Measurements from ENCODE around the gene PFDN2. TPM values are rescaled to one million over a fixed set of nuclear protein-coding genes. Genes with fewer than 3 reads are reported as not detected.
A peak's percentile ranks its signal among the peaks of the same experiment; 100 is the strongest.

The PFDN2 gene
- polyA plus RNA-seq, 1 of the 3 experiments (the other 2 are of a cell fraction): 445 TPM

GRCh38 chr1:161092621-161093028, 25.2 kb downstream of the PFDN2 start:
- no peak overlapping the region for H2AFZ ChIP-seq (ENCODE audit: low read depth)
- no peak overlapping the region for H3K27ac ChIP-seq (ENCODE audit: low read depth in 2 of 2, low read length in 1 of 2)
- CTCF ChIA-PET: interaction anchor here (0.6 to 8.2 kb wide), 6 partner anchors 14 to 841 kb away, joined by 3 to 198 read pairs (median 3); partner anchors contain the start of genes ARHGAP30, NECTIN4 and PPOX

GRCh38 chr1:161091796-161092507, 25.9 kb downstream of the PFDN2 start:
- Histone ChIP-seq H2AFZ (ENCODE audit: low read depth) (no peak overlapping the region), H3K9me3 (no peaks in the 10 kb centered on the region), H3K36me3 (replicated peaks in 1 of 2; ENCODE audit: control insufficient read depth in 1 of 2, insufficient read depth in 2 of 2, low read length in 1 of 2) (no peaks in the 10 kb centered on the region), H3K79me2 (ENCODE audit: insufficient read depth) (no peaks in the 10 kb centered on the region), H3K9me2 (no peaks in the 10 kb centered on the region), H3K27me3 (ENCODE audit: insufficient read depth) (no peaks in the 10 kb centered on the region), H3K4me2 (no peak overlapping the region), H3F3A (replicated peaks; ENCODE audit: insufficient read depth) (no peaks in the 10 kb centered on the region), H3K9ac (no peak overlapping the region), H3K27ac (ENCODE audit: low read depth in 2 of 2, low read length in 1 of 2) (no peak overlapping the region), H4K20me1 (ENCODE audit: insufficient read depth) (no peaks in the 10 kb centered on the region), H3K4me3 (ENCODE audit: low read depth in 2 of 2, low read length in 1 of 2) (no peak overlapping the region), H3K4me1 (ENCODE audit: control insufficient read depth in 1 of 2, insufficient read depth in 2 of 2, low read depth in 1 of 2, low read length in 1 of 2) (0 out of 4 replicates have a peak, but pooled peaks cover 0 to 6% of the 10 kb centered on the region in 2 experiments)
- POLR2A ChIA-PET: no interaction called here
- no peak for TF ChIP-seq NFIC (IDR thresholded peaks at IDR 0.05; ENCODE audit: borderline replicate concordance)
- TF ChIP-seq RAD21 (IDR thresholded peaks at IDR 0.05; ENCODE audit: low read length): no peak
- CTCF ChIA-PET: interaction anchor here (1.3 to 8.2 kb wide), 4 partner anchors 14 to 102 kb away, joined by 3 to 198 read pairs (median 3); partner anchors contain the start of genes ARHGAP30, NECTIN4 and PPOX
- WGBS (ENCODE audit: low lambda C conversion rate): 79% methylated on average over 6 of the region's 7 CpGs
- DNase-seq: no peak

More at GRCh38 chr1:161092621-161093028, 25.2 kb downstream of the PFDN2 start:
- Histone ChIP-seq H3K36me3 (replicated peaks in 1 of 2; ENCODE audit: control insufficient read depth in 1 of 2, insufficient read depth in 2 of 2, low read length in 1 of 2) (no peaks in the 10 kb centered on the region), H3K79me2 (ENCODE audit: insufficient read depth) (no peaks in the 10 kb centered on the region), H3F3A (replicated peaks; ENCODE audit: insufficient read depth) (peaks cover 1% of the 10 kb centered on the region), H3K27me3 (ENCODE audit: insufficient read depth) (no peaks in the 10 kb centered on the region), H3K9me2 (no peaks in the 10 kb centered on the region), H4K20me1 (ENCODE audit: insufficient read depth) (no peaks in the 10 kb centered on the region), H3K9me3 (no peaks in the 10 kb centered on the region), H3K4me3 (ENCODE audit: low read depth in 2 of 2, low read length in 1 of 2) (no peak overlapping the region), H3K9ac (no peak overlapping the region), H3K4me2 (peak overlapping the region; percentile 45), H3K4me1 (ENCODE audit: control insufficient read depth in 1 of 2, insufficient read depth in 2 of 2, low read depth in 1 of 2, low read length in 1 of 2) (0 out of 4 replicates have a peak, but pooled peaks cover 0 to 6% of the 10 kb centered on the region in 2 experiments)
- DNase-seq: peak; percentile 11
- 50% methylated on average over 3 of the region's 3 CpGs for WGBS (ENCODE audit: low lambda C conversion rate)
- TF ChIP-seq SIN3A (IDR thresholded peaks at IDR 0.05; ENCODE audit: borderline replicate concordance, low read depth, low read length): no peak
- POLR2A ChIA-PET: no interaction called here

- DNase-seq: no peak
- no peak overlapping the region for H3K4me2 ChIP-seq
- no peaks in the 10 kb centered on the region for H3K79me2 ChIP-seq (ENCODE audit: insufficient read depth)
- no peak overlapping the region for H3K4me3 ChIP-seq (ENCODE audit: low read depth in 2 of 2, low read length in 1 of 2)
- no peaks in the 10 kb centered on the region for H3K9me3 ChIP-seq
- H2AFZ ChIP-seq (ENCODE audit: low read depth): no peak overlapping the region
- POLR2A ChIA-PET: no interaction called here
- 82% methylated on average over 5 of the region's 5 CpGs for WGBS (ENCODE audit: low lambda C conversion rate)
- CTCF ChIA-PET: interaction anchor here (0.9 kb wide), 1 partner anchor 20 kb away, joined by 3 read pairs; no protein-coding TSS in a partner anchor
- H4K20me1 ChIP-seq (ENCODE audit: insufficient read depth): no peaks in the 10 kb centered on the region
- H3F3A ChIP-seq (replicated peaks; ENCODE audit: insufficient read depth): no peaks in the 10 kb centered on the region
- H3K4me1 ChIP-seq (ENCODE audit: control insufficient read depth in 1 of 2, insufficient read depth in 2 of 2, low read depth in 1 of 2, low read length in 1 of 2): 0 out of 4 replicates have a peak, but pooled peaks cover 0 to 6% of the 10 kb centered on the region in 2 experiments
- no peak overlapping the region for H3K9ac ChIP-seq
- H3K9me2 ChIP-seq: no peaks in the 10 kb centered on the region
- H3K27ac ChIP-seq (ENCODE audit: low read depth in 2 of 2, low read length in 1 of 2): no peak overlapping the region
- H3K27me3 ChIP-seq (ENCODE audit: insufficient read depth): no peaks in the 10 kb centered on the region
- no peaks in the 10 kb centered on the region for H3K36me3 ChIP-seq (replicated peaks in 1 of 2; ENCODE audit: control insufficient read depth in 1 of 2, insufficient read depth in 2 of 2, low read length in 1 of 2)
- TF ChIP-seq MEF2A (IDR thresholded peaks at IDR 0.05; ENCODE audit: borderline replicate concordance, low read depth): no peak
- TF ChIP-seq TAF1 (IDR thresholded peaks at IDR 0.05; ENCODE audit: borderline replicate concordance, low read depth, low read length): no peak
- TF ChIP-seq REST (IDR thresholded peaks at IDR 0.05; ENCODE audit: low read depth, low read length): no peak
- no peak for TF ChIP-seq JUND (IDR thresholded peaks at IDR 0.05)
- TF ChIP-seq USF2 (IDR thresholded peaks at IDR 0.05; ENCODE audit: borderline replicate concordance, low read depth, low read length): no peak
- no peak for TF ChIP-seq PBX3 (IDR thresholded peaks at IDR 0.05)
- no peak for TF ChIP-seq NFIC (IDR thresholded peaks at IDR 0.05; ENCODE audit: borderline replicate concordance)
- no peak for TF ChIP-seq ZBTB33 (IDR thresholded peaks at IDR 0.05; ENCODE audit: borderline replicate concordance, low read depth)
- TF ChIP-seq SIN3A (IDR thresholded peaks at IDR 0.05; ENCODE audit: borderline replicate concordance, low read depth, low read length): no peak
These were observed 26.7 kb downstream of the PFDN2 start for GRCh38 chr1:161091093-161091492.
